ENCODE measurements around the gene GTSE1. TPM values are rescaled to one million over a fixed set of nuclear protein-coding genes. Genes with fewer than 3 reads are reported as not detected.

GTSE1 gene
- total RNA-seq, 4 donors from 2014 or later = 0.13 to 0.20 (median 0.19) TPM; not detected in 1

DNA sequence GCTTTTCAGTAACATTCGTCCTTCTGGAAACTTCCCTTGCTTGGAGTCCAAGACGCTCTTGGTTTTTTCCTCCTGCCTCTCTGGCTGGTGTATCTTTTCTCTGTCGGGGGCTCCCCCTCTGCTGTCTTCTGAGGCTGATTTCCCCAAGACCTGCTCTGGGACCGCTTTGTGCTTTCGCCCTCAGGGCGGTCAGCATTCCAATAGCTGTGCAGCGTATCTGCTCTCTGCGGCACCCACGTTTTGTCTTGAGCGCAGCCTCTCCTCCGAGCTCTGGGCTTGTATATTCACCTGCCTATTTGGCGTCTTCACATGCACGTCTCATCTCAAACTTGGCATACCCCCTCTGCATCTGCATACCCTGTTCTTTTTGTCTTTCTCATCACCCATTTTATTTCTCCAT is 2.4 kb downstream of the GTSE1 start:
- Histone ChIP-seq H3K9me3 (no peaks in the 10 kb centered on the region), H3K27ac (no peak overlapping the region), H3K4me1 (peaks cover 0 to 25% (median 15%) of the 10 kb centered on the region in 3 donors), H3K4me3 (no peak overlapping the region), H3K36me3 (peaks cover 0 to under 1% of the 10 kb centered on the region in 2 donors), H3K27me3 (no peaks in the 10 kb centered on the region)
- no peak for ATAC-seq
- TF ChIP-seq POLR2AphosphoS5 (IDR thresholded peaks at IDR 0.05) (no peak), EP300 (IDR thresholded peaks at IDR 0.05) (no peak), POLR2A (IDR thresholded peaks at IDR 0.05) (no peak)
- TF ChIP-seq, protein P1, sequence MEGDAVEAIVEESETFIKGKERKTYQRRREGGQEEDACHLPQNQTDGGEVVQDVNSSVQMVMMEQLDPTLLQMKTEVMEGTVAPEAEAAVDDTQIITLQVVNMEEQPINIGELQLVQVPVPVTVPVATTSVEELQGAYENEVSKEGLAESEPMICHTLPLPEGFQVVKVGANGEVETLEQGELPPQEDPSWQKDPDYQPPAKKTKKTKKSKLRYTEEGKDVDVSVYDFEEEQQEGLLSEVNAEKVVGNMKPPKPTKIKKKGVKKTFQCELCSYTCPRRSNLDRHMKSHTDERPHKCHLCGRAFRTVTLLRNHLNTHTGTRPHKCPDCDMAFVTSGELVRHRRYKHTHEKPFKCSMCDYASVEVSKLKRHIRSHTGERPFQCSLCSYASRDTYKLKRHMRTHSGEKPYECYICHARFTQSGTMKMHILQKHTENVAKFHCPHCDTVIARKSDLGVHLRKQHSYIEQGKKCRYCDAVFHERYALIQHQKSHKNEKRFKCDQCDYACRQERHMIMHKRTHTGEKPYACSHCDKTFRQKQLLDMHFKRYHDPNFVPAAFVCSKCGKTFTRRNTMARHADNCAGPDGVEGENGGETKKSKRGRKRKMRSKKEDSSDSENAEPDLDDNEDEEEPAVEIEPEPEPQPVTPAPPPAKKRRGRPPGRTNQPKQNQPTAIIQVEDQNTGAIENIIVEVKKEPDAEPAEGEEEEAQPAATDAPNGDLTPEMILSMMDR (IDR thresholded peaks at IDR 0.05) = no peak
- 86 to 94% methylated on average over 9 to 10 of the region's 13 CpGs for WGBS, 2 donors (ENCODE audit: low coverage in 1 of 2)

DNA sequence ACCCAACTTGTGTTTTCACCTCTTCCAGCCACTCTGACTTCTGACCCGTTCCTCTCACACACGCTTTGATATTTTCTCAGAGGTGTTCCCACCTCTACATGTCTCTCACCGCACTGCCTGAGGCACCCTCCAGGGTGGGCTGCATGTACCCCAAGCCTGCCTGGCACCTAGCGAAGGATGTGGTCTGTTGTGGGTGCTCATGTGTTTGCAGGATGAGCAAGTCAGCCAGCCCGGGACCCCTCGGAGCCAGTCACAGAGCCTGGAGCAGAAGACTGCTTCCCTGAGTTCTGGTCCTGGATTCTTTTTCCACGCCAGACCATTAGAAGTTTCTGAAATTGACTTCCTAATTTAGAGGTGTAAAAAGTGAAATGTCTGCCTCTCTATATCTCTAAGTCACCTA is 3.8 kb downstream of the GTSE1 start:
- Histone ChIP-seq H3K27ac (no peak overlapping the region), H3K4me3 (no peak overlapping the region), H3K36me3 (no peaks in the 10 kb centered on the region), H3K9me3 (no peaks in the 10 kb centered on the region), H3K27me3 (no peaks in the 10 kb centered on the region), H3K4me1 (peaks cover 0 to 22% (median 14%) of the 10 kb centered on the region in 3 donors)
- no peak for ATAC-seq
- 83 to 94% methylated on average over 3 to 5 of the region's 7 CpGs for WGBS, 2 donors (ENCODE audit: low coverage in 1 of 2)
- TF ChIP-seq POLR2A (IDR thresholded peaks at IDR 0.05) (no peak), POLR2AphosphoS5 (IDR thresholded peaks at IDR 0.05) (no peak), EP300 (IDR thresholded peaks at IDR 0.05) (no peak)
- TF ChIP-seq, protein P1 (IDR thresholded peaks at IDR 0.05) = no peak

DNA sequence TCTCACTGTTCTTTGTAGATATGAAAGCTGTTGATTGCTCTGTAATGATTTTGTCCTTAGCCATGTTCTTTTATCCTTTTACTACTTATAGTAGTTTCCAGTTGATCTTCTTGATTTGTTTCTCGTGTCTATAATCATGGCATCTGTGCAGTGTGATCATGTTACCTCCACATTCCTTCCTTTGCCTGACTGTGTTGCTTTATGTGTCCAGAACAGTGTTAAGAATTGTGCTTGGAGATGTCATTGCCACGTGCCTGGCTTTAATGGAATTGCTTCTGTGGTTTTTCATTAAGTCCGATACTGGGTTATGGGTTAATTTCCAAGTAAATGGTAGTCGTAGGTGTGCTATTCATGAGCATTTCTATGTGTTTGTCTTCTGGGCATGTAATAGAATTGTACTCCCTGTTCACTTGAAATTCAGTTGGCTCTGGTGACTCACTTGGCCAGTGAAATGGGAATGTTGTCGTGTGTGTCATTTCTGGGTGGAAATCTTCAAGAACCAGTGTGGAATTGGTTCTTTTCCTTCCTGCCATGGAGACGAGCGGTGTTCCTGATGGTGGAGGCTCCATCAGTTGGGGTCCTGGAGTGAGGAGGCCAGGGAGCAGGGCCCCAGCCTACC is 6.8 kb downstream of the GTSE1 start:
- Histone ChIP-seq H3K9me3 (no peaks in the 10 kb centered on the region), H3K4me1 (no peaks in the 10 kb centered on the region), H3K27me3 (no peaks in the 10 kb centered on the region), H3K27ac (no peak overlapping the region), H3K36me3 (no peaks in the 10 kb centered on the region), H3K4me3 (no peak overlapping the region)
- WGBS, 2 donors (ENCODE audit: low coverage in 1 of 2) = 80 to 93% methylated on average over 3 to 7 of the region's 7 CpGs
- TF ChIP-seq EP300 (IDR thresholded peaks at IDR 0.05) (no peak), POLR2AphosphoS5 (IDR thresholded peaks at IDR 0.05) (no peak), POLR2A (IDR thresholded peaks at IDR 0.05) (no peak)
- TF ChIP-seq, protein P1 (IDR thresholded peaks at IDR 0.05) = no peak
- no peak for ATAC-seq

DNA sequence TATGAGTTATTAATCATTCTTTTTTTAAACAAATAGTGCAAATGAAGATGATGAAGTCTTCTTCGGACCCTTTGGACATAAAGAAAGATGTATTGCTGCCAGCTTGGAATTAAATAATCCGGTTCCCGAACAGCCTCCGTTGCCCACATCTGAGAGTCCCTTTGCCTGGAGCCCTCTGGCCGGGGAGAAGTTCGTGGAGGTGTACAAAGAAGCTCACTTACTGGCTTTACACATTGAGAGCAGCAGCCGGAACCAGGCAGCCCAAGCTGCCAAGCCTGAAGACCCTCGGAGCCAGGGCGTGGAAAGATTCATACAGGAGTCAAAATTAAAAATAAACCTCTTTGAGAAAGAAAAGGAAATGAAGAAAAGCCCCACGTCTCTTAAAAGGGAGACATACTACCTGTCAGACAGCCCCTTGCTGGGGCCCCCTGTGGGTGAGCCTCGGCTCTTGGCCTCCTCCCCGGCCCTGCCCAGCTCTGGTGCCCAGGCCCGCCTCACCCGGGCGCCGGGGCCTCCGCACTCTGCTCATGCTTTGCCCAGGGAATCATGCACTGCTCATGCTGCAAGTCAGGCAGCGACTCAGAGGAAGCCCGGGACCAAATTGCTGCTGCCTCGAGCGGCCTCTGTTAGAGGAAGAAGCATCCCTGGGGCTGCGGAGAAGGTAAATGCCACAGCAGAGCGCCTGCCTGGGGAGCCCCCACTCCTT is 11.8 kb downstream of the GTSE1 start:
- Histone ChIP-seq H3K27ac (no peak overlapping the region), H3K27me3 (no peaks in the 10 kb centered on the region), H3K36me3 (no peaks in the 10 kb centered on the region), H3K4me3 (no peak overlapping the region), H3K4me1 (no peaks in the 10 kb centered on the region), H3K9me3 (no peaks in the 10 kb centered on the region)
- TF ChIP-seq POLR2AphosphoS5 (IDR thresholded peaks at IDR 0.05) = no peak
- TF ChIP-seq, protein P1 (IDR thresholded peaks at IDR 0.05) = no peak
- TF ChIP-seq POLR2A (IDR thresholded peaks at IDR 0.05) = no peak
- no peak for TF ChIP-seq EP300 (IDR thresholded peaks at IDR 0.05)
- 76% methylated on average over 13 to 16 of the region's 23 CpGs for WGBS, 2 donors (ENCODE audit: low coverage in 1 of 2)
- no peak for ATAC-seq

Measured in gastroesophageal sphincter (tissue), 4 donors.